WTC11 (cell line): Measurements from ENCODE around the gene C19orf44. TPM values are rescaled to one million over a fixed set of nuclear protein-coding genes. Genes with fewer than 3 reads are reported as not detected.
A peak's percentile ranks its signal among the peaks of the same experiment; 100 is the strongest.

Experiments used
- ATAC-seq: fragments of 200-7000 bp; cut with Tn5 transposase; 2 replicates; pipeline ENCODE4 v1.10.0; 2021; ENCODE audit warnings: mild to moderate bottlenecking, moderate library complexity
- CTCF ChIA-PET: fragments of 300-600 bp; sonication (Branson Sonifier 250); formaldehyde crosslinking; loops from one replicate; lab custom pipeline; 2021; ENCODE audit warnings: antibody characterized with exemption; lab: Charles Lee
- POLR2A ChIA-PET: fragments of 350-600 bp; sonication (Branson Sonifier 250); formaldehyde crosslinking; loops from one replicate; lab custom pipeline; 2021; ENCODE audit warnings: antibody characterized with exemption; lab: Charles Lee
- DNase-seq: peaks from one replicate; pipeline ENCODE4 v3.0.0; 2021; ENCODE audit warnings: low spot score
- H3K27ac Mint-ChIP-seq: 2 replicates; pipeline ENCODE4 v1.8.0; 2021; ENCODE audit warnings: mixed read lengths
- H3K27me3 Mint-ChIP-seq: 2 replicates; pipeline ENCODE4 v1.8.0; 2021; ENCODE audit warnings: low read depth, mild to moderate bottlenecking, moderate library complexity, mixed read lengths
- H3K36me3 Mint-ChIP-seq: 2 replicates; pipeline ENCODE4 v1.8.0; 2021; ENCODE audit warnings: mixed read lengths
- H3K4me1 Mint-ChIP-seq: 2 replicates; pipeline ENCODE4 v1.8.0; 2022; ENCODE audit warnings: mixed read lengths
- H3K4me3 Mint-ChIP-seq: 2 replicates; pipeline ENCODE4 v1.8.0; 2021; ENCODE audit warnings: mild to moderate bottlenecking, moderate library complexity, mixed read lengths
- H3K9me3 Mint-ChIP-seq: 2 replicates; pipeline ENCODE4 v1.8.0; 2021; ENCODE audit warnings: mixed read lengths
- ATF1 ChIP-seq: sonication (generic); formaldehyde crosslinking; IDR thresholded peaks from 2 replicates; pipeline ENCODE4 v1.8.1; 2023; ENCODE audit warnings: mild to moderate bottlenecking, moderate library complexity, missing genetic modification reagents
- CREB1 ChIP-seq: sonication (generic); formaldehyde crosslinking; IDR thresholded peaks from 2 replicates; pipeline ENCODE4 v1.8.0; 2023; ENCODE audit warnings: mild to moderate bottlenecking, missing genetic modification reagents
- CREM ChIP-seq: sonication (generic); formaldehyde crosslinking; IDR thresholded peaks from 2 replicates; pipeline ENCODE4 v1.8.1; 2022; ENCODE audit warnings: mild to moderate bottlenecking, missing genetic modification reagents, moderate library complexity
- ELF4 ChIP-seq: sonication (generic); formaldehyde crosslinking; IDR thresholded peaks from 2 replicates; pipeline ENCODE4 v1.8.1; 2022; ENCODE audit warnings: low read depth, mild to moderate bottlenecking, moderate library complexity, missing genetic modification reagents
- ESRRA ChIP-seq: sonication (generic); formaldehyde crosslinking; IDR thresholded peaks from 2 replicates; pipeline ENCODE4 v1.8.1; 2022; ENCODE audit warnings: mild to moderate bottlenecking, missing genetic modification reagents, borderline replicate concordance
- FOXP1 ChIP-seq: sonication (generic); formaldehyde crosslinking; IDR thresholded peaks from 2 replicates; pipeline ENCODE4 v1.8.0; 2022; ENCODE audit warnings: missing genetic modification reagents, mild to moderate bottlenecking, moderate library complexity, borderline replicate concordance
- MYBL2 ChIP-seq: sonication (generic); formaldehyde crosslinking; IDR thresholded peaks from 2 replicates; pipeline ENCODE4 v1.8.1; 2023; ENCODE audit warnings: mild to moderate bottlenecking, moderate library complexity, missing genetic modification reagents
- NFATC4 ChIP-seq: fragments of 250-450 bp; sonication (Bioruptor Pico); IDR thresholded peaks from 2 replicates; pipeline ENCODE4 v1.9.0; 2021; ENCODE audit warnings: mild to moderate bottlenecking
- NFE2L1 ChIP-seq: sonication (generic); formaldehyde crosslinking; IDR thresholded peaks from 2 replicates; pipeline ENCODE4 v1.8.1; 2023; ENCODE audit warnings: missing genetic modification reagents
- TEAD1 ChIP-seq: sonication (generic); formaldehyde crosslinking; IDR thresholded peaks from 2 replicates; pipeline ENCODE4 v1.8.0; 2022; ENCODE audit warnings: mild to moderate bottlenecking, missing genetic modification reagents
- ZNF263 ChIP-seq: sonication (generic); formaldehyde crosslinking; IDR thresholded peaks from 2 replicates; pipeline ENCODE4 v1.8.1; 2022; ENCODE audit warnings: low read depth, mild to moderate bottlenecking, moderate library complexity, missing genetic modification reagents
- ZNF317 ChIP-seq: sonication (generic); formaldehyde crosslinking; IDR thresholded peaks from 2 replicates; pipeline ENCODE4 v1.8.1; 2023; ENCODE audit warnings: low read depth, mild to moderate bottlenecking, moderate library complexity, missing genetic modification reagents, borderline replicate concordance
- total RNA-seq: library from RNA; stranded (reverse); gene quantifications from 3 replicates; pipeline ENCODE4 v1.2.3, GENCODE V29; 2021
- TF ChIP-seq, protein P1 (sequence below): sonication (generic); formaldehyde crosslinking; IDR thresholded peaks from 2 replicates; pipeline ENCODE4 v1.8.1; 2023; ENCODE audit warnings: mild to moderate bottlenecking, missing genetic modification reagents, moderate library complexity
- TF ChIP-seq, protein P2 (sequence below): sonication (generic); formaldehyde crosslinking; IDR thresholded peaks from 2 replicates; pipeline ENCODE4 v1.8.1; 2022; ENCODE audit warnings: mild to moderate bottlenecking, missing genetic modification reagents, moderate library complexity, borderline replicate concordance
- TF ChIP-seq, protein P3 (sequence below): sonication (generic); formaldehyde crosslinking; IDR thresholded peaks from 2 replicates; pipeline ENCODE4 v1.8.1; 2023; ENCODE audit warnings: mild to moderate bottlenecking, missing genetic modification reagents, moderate library complexity
- TF ChIP-seq, protein P4 (sequence below): sonication (generic); formaldehyde crosslinking; IDR thresholded peaks from 2 replicates; pipeline ENCODE4 v1.8.1; 2023; ENCODE audit warnings: mild to moderate bottlenecking, missing genetic modification reagents
- TF ChIP-seq, protein P5 (sequence below): sonication (generic); formaldehyde crosslinking; conservative IDR thresholded peaks from 2 replicates; pipeline ENCODE4 v1.8.1; 2023; ENCODE audit warnings: mild to moderate bottlenecking, low read depth, missing genetic modification reagents, moderate library complexity
- TF ChIP-seq, protein P6 (sequence below): fragments of 250-450 bp; sonication (Bioruptor Pico); IDR thresholded peaks from 2 replicates; pipeline ENCODE4 v1.9.0; 2021; ENCODE audit warnings: moderate library complexity, mild to moderate bottlenecking, inconsistent platforms, borderline replicate concordance
- TF ChIP-seq, protein P7 (sequence below): sonication (generic); formaldehyde crosslinking; IDR thresholded peaks from 2 replicates; pipeline ENCODE4 v1.8.1; 2022; ENCODE audit warnings: missing genetic modification reagents, borderline replicate concordance
- TF ChIP-seq, protein P8 (sequence below): sonication (generic); formaldehyde crosslinking; IDR thresholded peaks from 2 replicates; pipeline ENCODE4 v1.8.0; 2022; ENCODE audit warnings: mild to moderate bottlenecking, missing genetic modification reagents

C19orf44 gene
- total RNA-seq, 1 experiment from 2014 or later: 4.1 TPM

DNA sequence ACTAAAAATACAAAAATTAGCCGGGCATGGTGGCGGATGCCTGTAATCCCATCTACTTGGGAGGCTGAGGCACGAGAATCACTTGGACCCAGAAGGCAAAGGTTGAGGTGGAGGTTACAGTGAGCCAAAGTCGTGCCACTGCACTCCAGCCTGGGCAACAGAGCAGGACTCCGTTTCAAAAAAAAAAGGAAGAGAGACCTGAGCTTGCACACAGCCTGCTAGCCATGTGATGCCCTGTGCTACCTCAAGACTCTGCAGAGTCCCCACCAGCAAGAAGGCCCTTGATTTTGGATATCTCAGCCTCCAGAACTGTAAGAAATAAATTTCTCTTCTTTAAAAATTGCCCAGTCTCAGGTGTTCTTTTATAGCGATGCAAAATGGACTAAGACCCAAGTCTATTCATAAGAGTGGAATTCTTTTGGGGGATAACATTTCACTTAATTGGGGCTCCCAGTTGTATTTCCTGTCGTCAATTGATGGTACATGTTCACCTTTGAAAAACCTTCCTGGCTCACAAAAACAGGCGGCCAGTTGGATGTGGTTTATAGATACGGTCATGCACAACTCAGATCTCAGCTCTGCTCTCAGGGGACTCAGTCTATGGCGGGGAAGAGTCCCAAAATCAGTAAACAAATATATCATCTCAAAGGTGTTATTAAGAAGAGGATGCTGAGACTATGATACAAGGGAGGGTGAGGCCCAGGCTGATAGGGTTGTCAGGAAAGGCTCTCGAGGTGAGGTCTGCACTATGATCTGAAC is 48.5 kb downstream of the C19orf44 start:
- Mint-ChIP-seq H3K27ac (peak overlapping the region; percentile 80), H3K27me3 (no peaks in the 10 kb centered on the region), H3K4me3 (peak overlapping the region; percentile 32; the same call in 1 of the 2 replicates), H3K36me3 (peaks cover 14% of the 10 kb centered on the region), H3K9me3 (no peaks in the 10 kb centered on the region), H3K4me1 (peaks cover 17% of the 10 kb centered on the region)
- ATAC-seq: no peak
- TF ChIP-seq, protein P1, sequence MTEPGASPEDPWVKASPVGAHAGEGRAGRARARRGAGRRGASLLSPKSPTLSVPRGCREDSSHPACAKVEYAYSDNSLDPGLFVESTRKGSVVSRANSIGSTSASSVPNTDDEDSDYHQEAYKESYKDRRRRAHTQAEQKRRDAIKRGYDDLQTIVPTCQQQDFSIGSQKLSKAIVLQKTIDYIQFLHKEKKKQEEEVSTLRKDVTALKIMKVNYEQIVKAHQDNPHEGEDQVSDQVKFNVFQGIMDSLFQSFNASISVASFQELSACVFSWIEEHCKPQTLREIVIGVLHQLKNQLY: no peak
- TF ChIP-seq CREB1 (no peak), ESRRA (CRISPR knock-in tag) (no peak), ATF1 (CRISPR knock-in tag) (no peak), MYBL2 (CRISPR knock-in tag) (no peak), ZNF317 (CRISPR knock-in tag) (no peak), NFE2L1 (CRISPR knock-in tag) (no peak), ZNF263 (CRISPR knock-in tag) (no peak), NFATC4 (CRISPR knock-in tag) (no peak), ELF4 (no peak), TEAD1 (no peak), CREM (CRISPR knock-in tag) (no peak), FOXP1 (CRISPR knock-in tag) (no peak)
- TF ChIP-seq, protein P2, sequence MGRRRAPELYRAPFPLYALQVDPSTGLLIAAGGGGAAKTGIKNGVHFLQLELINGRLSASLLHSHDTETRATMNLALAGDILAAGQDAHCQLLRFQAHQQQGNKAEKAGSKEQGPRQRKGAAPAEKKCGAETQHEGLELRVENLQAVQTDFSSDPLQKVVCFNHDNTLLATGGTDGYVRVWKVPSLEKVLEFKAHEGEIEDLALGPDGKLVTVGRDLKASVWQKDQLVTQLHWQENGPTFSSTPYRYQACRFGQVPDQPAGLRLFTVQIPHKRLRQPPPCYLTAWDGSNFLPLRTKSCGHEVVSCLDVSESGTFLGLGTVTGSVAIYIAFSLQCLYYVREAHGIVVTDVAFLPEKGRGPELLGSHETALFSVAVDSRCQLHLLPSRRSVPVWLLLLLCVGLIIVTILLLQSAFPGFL: no peak
- TF ChIP-seq, protein P3, sequence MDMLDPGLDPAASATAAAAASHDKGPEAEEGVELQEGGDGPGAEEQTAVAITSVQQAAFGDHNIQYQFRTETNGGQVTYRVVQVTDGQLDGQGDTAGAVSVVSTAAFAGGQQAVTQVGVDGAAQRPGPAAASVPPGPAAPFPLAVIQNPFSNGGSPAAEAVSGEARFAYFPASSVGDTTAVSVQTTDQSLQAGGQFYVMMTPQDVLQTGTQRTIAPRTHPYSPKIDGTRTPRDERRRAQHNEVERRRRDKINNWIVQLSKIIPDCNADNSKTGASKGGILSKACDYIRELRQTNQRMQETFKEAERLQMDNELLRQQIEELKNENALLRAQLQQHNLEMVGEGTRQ (CRISPR knock-in tag): no peak
- TF ChIP-seq, protein P4, sequence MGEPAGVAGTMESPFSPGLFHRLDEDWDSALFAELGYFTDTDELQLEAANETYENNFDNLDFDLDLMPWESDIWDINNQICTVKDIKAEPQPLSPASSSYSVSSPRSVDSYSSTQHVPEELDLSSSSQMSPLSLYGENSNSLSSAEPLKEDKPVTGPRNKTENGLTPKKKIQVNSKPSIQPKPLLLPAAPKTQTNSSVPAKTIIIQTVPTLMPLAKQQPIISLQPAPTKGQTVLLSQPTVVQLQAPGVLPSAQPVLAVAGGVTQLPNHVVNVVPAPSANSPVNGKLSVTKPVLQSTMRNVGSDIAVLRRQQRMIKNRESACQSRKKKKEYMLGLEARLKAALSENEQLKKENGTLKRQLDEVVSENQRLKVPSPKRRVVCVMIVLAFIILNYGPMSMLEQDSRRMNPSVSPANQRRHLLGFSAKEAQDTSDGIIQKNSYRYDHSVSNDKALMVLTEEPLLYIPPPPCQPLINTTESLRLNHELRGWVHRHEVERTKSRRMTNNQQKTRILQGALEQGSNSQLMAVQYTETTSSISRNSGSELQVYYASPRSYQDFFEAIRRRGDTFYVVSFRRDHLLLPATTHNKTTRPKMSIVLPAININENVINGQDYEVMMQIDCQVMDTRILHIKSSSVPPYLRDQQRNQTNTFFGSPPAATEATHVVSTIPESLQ: no peak
- TF ChIP-seq, protein P5, sequence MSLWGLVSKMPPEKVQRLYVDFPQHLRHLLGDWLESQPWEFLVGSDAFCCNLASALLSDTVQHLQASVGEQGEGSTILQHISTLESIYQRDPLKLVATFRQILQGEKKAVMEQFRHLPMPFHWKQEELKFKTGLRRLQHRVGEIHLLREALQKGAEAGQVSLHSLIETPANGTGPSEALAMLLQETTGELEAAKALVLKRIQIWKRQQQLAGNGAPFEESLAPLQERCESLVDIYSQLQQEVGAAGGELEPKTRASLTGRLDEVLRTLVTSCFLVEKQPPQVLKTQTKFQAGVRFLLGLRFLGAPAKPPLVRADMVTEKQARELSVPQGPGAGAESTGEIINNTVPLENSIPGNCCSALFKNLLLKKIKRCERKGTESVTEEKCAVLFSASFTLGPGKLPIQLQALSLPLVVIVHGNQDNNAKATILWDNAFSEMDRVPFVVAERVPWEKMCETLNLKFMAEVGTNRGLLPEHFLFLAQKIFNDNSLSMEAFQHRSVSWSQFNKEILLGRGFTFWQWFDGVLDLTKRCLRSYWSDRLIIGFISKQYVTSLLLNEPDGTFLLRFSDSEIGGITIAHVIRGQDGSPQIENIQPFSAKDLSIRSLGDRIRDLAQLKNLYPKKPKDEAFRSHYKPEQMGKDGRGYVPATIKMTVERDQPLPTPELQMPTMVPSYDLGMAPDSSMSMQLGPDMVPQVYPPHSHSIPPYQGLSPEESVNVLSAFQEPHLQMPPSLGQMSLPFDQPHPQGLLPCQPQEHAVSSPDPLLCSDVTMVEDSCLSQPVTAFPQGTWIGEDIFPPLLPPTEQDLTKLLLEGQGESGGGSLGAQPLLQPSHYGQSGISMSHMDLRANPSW (CRISPR knock-in tag): no peak
- TF ChIP-seq, protein P6, sequence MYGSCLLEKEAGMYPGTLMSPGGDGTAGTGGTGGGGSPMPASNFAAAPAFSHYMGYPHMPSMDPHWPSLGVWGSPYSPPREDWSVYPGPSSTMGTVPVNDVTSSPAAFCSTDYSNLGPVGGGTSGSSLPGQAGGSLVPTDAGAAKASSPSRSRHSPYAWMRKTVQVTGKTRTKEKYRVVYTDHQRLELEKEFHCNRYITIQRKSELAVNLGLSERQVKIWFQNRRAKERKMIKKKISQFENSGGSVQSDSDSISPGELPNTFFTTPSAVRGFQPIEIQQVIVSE: no peak
- TF ChIP-seq, protein P7, sequence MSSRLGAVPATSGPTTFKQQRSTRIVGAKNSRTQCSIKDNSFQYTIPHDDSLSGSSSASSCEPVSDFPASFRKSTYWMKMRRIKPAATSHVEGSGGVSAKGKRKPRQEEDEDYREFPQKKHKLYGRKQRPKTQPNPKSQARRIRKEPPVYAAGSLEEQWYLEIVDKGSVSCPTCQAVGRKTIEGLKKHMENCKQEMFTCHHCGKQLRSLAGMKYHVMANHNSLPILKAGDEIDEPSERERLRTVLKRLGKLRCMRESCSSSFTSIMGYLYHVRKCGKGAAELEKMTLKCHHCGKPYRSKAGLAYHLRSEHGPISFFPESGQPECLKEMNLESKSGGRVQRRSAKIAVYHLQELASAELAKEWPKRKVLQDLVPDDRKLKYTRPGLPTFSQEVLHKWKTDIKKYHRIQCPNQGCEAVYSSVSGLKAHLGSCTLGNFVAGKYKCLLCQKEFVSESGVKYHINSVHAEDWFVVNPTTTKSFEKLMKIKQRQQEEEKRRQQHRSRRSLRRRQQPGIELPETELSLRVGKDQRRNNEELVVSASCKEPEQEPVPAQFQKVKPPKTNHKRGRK: no peak
- TF ChIP-seq, protein P8, sequence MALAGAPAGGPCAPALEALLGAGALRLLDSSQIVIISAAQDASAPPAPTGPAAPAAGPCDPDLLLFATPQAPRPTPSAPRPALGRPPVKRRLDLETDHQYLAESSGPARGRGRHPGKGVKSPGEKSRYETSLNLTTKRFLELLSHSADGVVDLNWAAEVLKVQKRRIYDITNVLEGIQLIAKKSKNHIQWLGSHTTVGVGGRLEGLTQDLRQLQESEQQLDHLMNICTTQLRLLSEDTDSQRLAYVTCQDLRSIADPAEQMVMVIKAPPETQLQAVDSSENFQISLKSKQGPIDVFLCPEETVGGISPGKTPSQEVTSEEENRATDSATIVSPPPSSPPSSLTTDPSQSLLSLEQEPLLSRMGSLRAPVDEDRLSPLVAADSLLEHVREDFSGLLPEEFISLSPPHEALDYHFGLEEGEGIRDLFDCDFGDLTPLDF (CRISPR knock-in tag): no peak
- no peak for DNase-seq
- POLR2A ChIA-PET: no interaction called here
- CTCF ChIA-PET: no interaction called here
